GM21825 (cell line): ENCODE results near the gene RNF144A.

Experiments used
- ATAC-seq: cut with Tn5 transposase; IDR thresholded peaks from one replicate; pipeline ENCODE4 v1.9.1; 2021; ENCODE audit warnings: mild to moderate bottlenecking, moderate library complexity; ENCODE audit not compliant: unreplicated experiment

The RNF144A gene

GRCh38 chr2:6906165-6906741, 11.0 kb upstream of the RNF144A start:
- ATAC-seq, result no peak

GRCh38 chr2:6908291-6908690, 8.9 kb upstream of the RNF144A start:
- ATAC-seq, result no peak

GRCh38 chr2:6909431-6910385, 7.5 kb upstream of the RNF144A start:
- ATAC-seq, result peak; percentile 98

- no peak for ATAC-seq
These were observed 5.5 kb upstream of the RNF144A start for GRCh38 chr2:6911721-6912120.

GRCh38 chr2:6913415-6914157, 3.6 kb upstream of the RNF144A start:
- no peak for ATAC-seq

- ATAC-seq, result no peak
These were observed 2.4 kb upstream of the RNF144A start for GRCh38 chr2:6914828-6915227.

GRCh38 chr2:6915399-6915798, 1.8 kb upstream of the RNF144A start:
- no peak for ATAC-seq

GRCh38 chr2:6916224-6916623, 988 bp upstream of the RNF144A start:
- no peak for ATAC-seq

- ATAC-seq, result no peak
These were observed 509 bp upstream of the RNF144A start for GRCh38 chr2:6916736-6917070.

- peak; percentile 26 for ATAC-seq
These were observed 679 bp downstream of the RNF144A start for GRCh38 chr2:6917761-6918421.

GRCh38 chr2:6919901-6920742, 2.9 kb downstream of the RNF144A start:
- ATAC-seq, result no peak

GRCh38 chr2:6920743-6921064, 3.5 kb downstream of the RNF144A start:
- no peak for ATAC-seq

- ATAC-seq, result no peak
These were observed 4.2 kb downstream of the RNF144A start for GRCh38 chr2:6921321-6921922.

- ATAC-seq, result no peak
These were observed 5.0 kb downstream of the RNF144A start for GRCh38 chr2:6922201-6922656.

GRCh38 chr2:6923319-6923718, 6.1 kb downstream of the RNF144A start:
- no peak for ATAC-seq

- no peak for ATAC-seq
These were observed 7.1 kb downstream of the RNF144A start for GRCh38 chr2:6924101-6924923.

- ATAC-seq, result no peak
These were observed 7.8 kb downstream of the RNF144A start for GRCh38 chr2:6924924-6925409.

- ATAC-seq, result no peak
These were observed 9.0 kb downstream of the RNF144A start for GRCh38 chr2:6926071-6926732.
